COLO668 (cell line): ENCODE results near the gene RPL34.

Experiments used
- DNase-seq: peaks from one replicate; lab custom pipeline; 2025; ENCODE audit not compliant: unreplicated experiment; lab: John Stamatoyannopoulos, UW

The RPL34 gene

GRCh38 chr4:108622828-108623227 is 2.5 kb downstream of the RPL34 start:
- no peak for DNase-seq

- DNase-seq: no peak
These were observed 4.1 kb downstream of the RPL34 start for GRCh38 chr4:108624263-108625056.

- no peak for DNase-seq
These were observed 5.7 kb downstream of the RPL34 start for GRCh38 chr4:108626056-108626455.

- no peak for DNase-seq
These were observed 8.0 kb downstream of the RPL34 start for GRCh38 chr4:108628411-108628810.

GRCh38 chr4:108635070-108635655 is 14.8 kb downstream of the RPL34 start:
- DNase-seq: no peak

GRCh38 chr4:108636246-108636645 is 15.9 kb downstream of the RPL34 start:
- DNase-seq: no peak

- DNase-seq: no peak
These were observed 17.5 kb downstream of the RPL34 start for GRCh38 chr4:108637856-108638255.

GRCh38 chr4:108644237-108644636 is 23.9 kb downstream of the RPL34 start:
- no peak for DNase-seq

GRCh38 chr4:108646706-108647105 is 26.3 kb downstream of the RPL34 start:
- no peak for DNase-seq

- no peak for DNase-seq
These were observed 29.5 kb downstream of the RPL34 start for GRCh38 chr4:108649863-108650211.

GRCh38 chr4:108650212-108651013 is 30.0 kb downstream of the RPL34 start, which contains the start of gene OSTC:
TSS of gene OSTC (plus strand) at chr4:108650599. CDS start at chr4:108650656, 57 bp downstream.
- DNase-seq: peak; percentile 95

GRCh38 chr4:108651014-108651791 is 30.8 kb downstream of the RPL34 start:
- no peak for DNase-seq

- DNase-seq: no peak
These were observed 42.3 kb downstream of the RPL34 start for GRCh38 chr4:108662629-108663028.

- no peak for DNase-seq
These were observed 54.1 kb downstream of the RPL34 start for GRCh38 chr4:108674356-108674977.
